DMS153 (cell line): Measurements from ENCODE around the gene RGS6.

ENCODE experiments used
- DNase-seq: peaks from one replicate; lab custom pipeline; 2025; lab: John Stamatoyannopoulos, UW

The RGS6 gene

GRCh38 chr14:72404106-72404774 is 472.0 kb downstream of the RGS6 start:
- DNase-seq = no peak

- DNase-seq = no peak
Measured at GRCh38 chr14:72404998-72405397, 472.8 kb downstream of the RGS6 start.

GRCh38 chr14:72408020-72408419 is 475.8 kb downstream of the RGS6 start:
- DNase-seq = no peak

GRCh38 chr14:72409047-72409446 is 476.8 kb downstream of the RGS6 start:
- DNase-seq = no peak

- DNase-seq = no peak
Measured at GRCh38 chr14:72416081-72416849, 484.0 kb downstream of the RGS6 start.

- no peak for DNase-seq
Measured at GRCh38 chr14:72416892-72417291, 484.7 kb downstream of the RGS6 start.

GRCh38 chr14:72418806-72419205 is 486.6 kb downstream of the RGS6 start:
- no peak for DNase-seq

- DNase-seq = no peak
Measured at GRCh38 chr14:72419226-72419775, 487.1 kb downstream of the RGS6 start.

- peak; percentile 16 for DNase-seq
Measured at GRCh38 chr14:72420749-72421474, 488.7 kb downstream of the RGS6 start.

GRCh38 chr14:72423957-72424356 is 491.7 kb downstream of the RGS6 start:
- DNase-seq = no peak

- no peak for DNase-seq
Measured at GRCh38 chr14:72430457-72430856, 498.2 kb downstream of the RGS6 start.

- DNase-seq = no peak
Measured at GRCh38 chr14:72432748-72433147, 500.5 kb downstream of the RGS6 start.

- no peak for DNase-seq
Measured at GRCh38 chr14:72433511-72433910, 501.3 kb downstream of the RGS6 start.

- no peak for DNase-seq
Measured at GRCh38 chr14:72434856-72435255, 502.6 kb downstream of the RGS6 start.

GRCh38 chr14:72439707-72440106 is 507.5 kb downstream of the RGS6 start:
- no peak for DNase-seq

- DNase-seq = no peak
Measured at GRCh38 chr14:72443256-72443655, 511.0 kb downstream of the RGS6 start.

- no peak for DNase-seq
Measured at GRCh38 chr14:72443991-72444441, 511.8 kb downstream of the RGS6 start.

- no peak for DNase-seq
Measured at GRCh38 chr14:72444701-72445100, 512.5 kb downstream of the RGS6 start.

- DNase-seq = no peak
Measured at GRCh38 chr14:72448212-72448611, 516.0 kb downstream of the RGS6 start.

GRCh38 chr14:72450473-72451044 is 518.3 kb downstream of the RGS6 start:
- DNase-seq = no peak

- no peak for DNase-seq
Measured at GRCh38 chr14:72451054-72451972, 519.1 kb downstream of the RGS6 start.
